Liver (tissue), 9 donors: Measurements from ENCODE around the gene LHFPL2. TPM values are rescaled to one million over a fixed set of nuclear protein-coding genes. Genes with fewer than 3 reads are reported as not detected.

ENCODE experiments used
- DNase-seq: peaks from one replicate; pipeline ENCODE4 v3.0.0-alpha.2; 2017; ENCODE audit warnings: low spot score
- H3K27ac ChIP-seq, 2 donors: one replicate each; pipeline ENCODE4 v1.7.0; 2013; ENCODE audit warnings: inconsistent platforms in 2 of 2, low read length in 2 of 2, control low read depth in 1 of 2, low read depth in 1 of 2, mild to moderate bottlenecking in 1 of 2
- H3K27me3 ChIP-seq, 4 donors: one replicate each; pipeline versions ENCODE4 v1.6.1 to v1.7.0; 2013; ENCODE audit warnings: low read length in 3 of 4, inconsistent platforms in 1 of 4, mild to moderate bottlenecking in 1 of 4, moderate library complexity in 1 of 4; ENCODE audit not compliant: control insufficient read depth in 4 of 4, insufficient read depth in 4 of 4
- H3K36me3 ChIP-seq, 4 donors: one replicate each; pipeline versions ENCODE4 v1.6.1 to v1.7.0; 2013; ENCODE audit warnings: low read length in 3 of 4, mild to moderate bottlenecking in 3 of 4, low read depth in 1 of 4, moderate library complexity in 1 of 4; ENCODE audit not compliant: control insufficient read depth in 4 of 4, insufficient read depth in 3 of 4
- H3K4me1 ChIP-seq, 4 donors: one replicate each; pipeline versions ENCODE4 v1.6.1 to v1.7.0; 2013; ENCODE audit warnings: low read length in 3 of 4, mild to moderate bottlenecking in 3 of 4, moderate library complexity in 1 of 4; ENCODE audit not compliant: control insufficient read depth in 4 of 4, insufficient read depth in 4 of 4
- H3K4me3 ChIP-seq, 3 donors: one replicate each; pipeline versions ENCODE4 v1.6.1 to v1.7.0; 2013; ENCODE audit warnings: low read length in 3 of 3, control low read depth in 1 of 3, low read depth in 1 of 3, mild to moderate bottlenecking in 1 of 3
- H3K9ac ChIP-seq, 2 donors: one replicate each; pipeline ENCODE4 v1.7.0; 2013; ENCODE audit warnings: low read length in 2 of 2, mild to moderate bottlenecking in 2 of 2, moderate library complexity in 2 of 2, control low read depth in 1 of 2, low read depth in 1 of 2
- H3K9me3 ChIP-seq, 4 donors: one replicate each; pipeline versions ENCODE4 v1.6.1 to v1.7.0; 2013; ENCODE audit warnings: low read length in 3 of 4; ENCODE audit not compliant: control insufficient read depth in 4 of 4
- ATF3 ChIP-seq: IDR thresholded peaks from 2 replicates; pipeline ENCODE4 v1.6.1; 2016; ENCODE audit warnings: antibody characterized with exemption
- CTCF ChIP-seq: fragments of 150-350 bp; IDR thresholded peaks from 2 replicates; pipeline ENCODE4 v1.5.1; 2017; ENCODE audit warnings: improper control_type of control experiment, low read depth, low read length; ENCODE audit not compliant: missing input control
- EGR1 ChIP-seq, 2 donors: IDR thresholded peaks; 2 replicates each; pipeline ENCODE4 v1.6.1; 2016 to 2018; ENCODE audit warnings: antibody characterized with exemption in 2 of 2, low read depth in 2 of 2
- FOXA1 ChIP-seq: IDR thresholded peaks from 2 replicates; pipeline ENCODE4 v1.6.1; 2016; ENCODE audit warnings: antibody characterized with exemption
- FOXA2 ChIP-seq: IDR thresholded peaks from 2 replicates; pipeline ENCODE4 v1.6.1; 2016; ENCODE audit warnings: antibody characterized with exemption
- GABPA ChIP-seq, 2 donors: IDR thresholded peaks in 1 of 2; conservative IDR thresholded peaks in 1 of 2; 2 replicates each; pipeline ENCODE4 v1.6.1; 2016; ENCODE audit warnings: antibody characterized with exemption in 2 of 2, mild to moderate bottlenecking in 1 of 2, moderate library complexity in 1 of 2
- HNF4A ChIP-seq, 2 donors: conservative IDR thresholded peaks; 2 replicates each; pipeline ENCODE4 v1.6.1; 2016; ENCODE audit warnings: antibody characterized with exemption in 2 of 2, mild to moderate bottlenecking in 2 of 2
- HNF4G ChIP-seq: IDR thresholded peaks from 2 replicates; pipeline ENCODE4 v1.6.1; 2016; ENCODE audit warnings: antibody characterized with exemption
- JUND ChIP-seq, 2 donors: IDR thresholded peaks; 2 replicates each; pipeline ENCODE4 v1.6.1; 2016; ENCODE audit warnings: antibody characterized with exemption in 2 of 2
- MAX ChIP-seq: IDR thresholded peaks from 2 replicates; pipeline ENCODE4 v1.6.1; 2016; ENCODE audit warnings: antibody characterized with exemption
- NR2F2 ChIP-seq: IDR thresholded peaks from 2 replicates; pipeline ENCODE4 v1.6.1; 2016; ENCODE audit warnings: antibody characterized with exemption
- RAD21 ChIP-seq, 2 donors: IDR thresholded peaks; 2 replicates each; pipeline ENCODE4 v1.6.1; 2016; ENCODE audit warnings: antibody characterized with exemption in 2 of 2, mild to moderate bottlenecking in 2 of 2
- REST ChIP-seq: IDR thresholded peaks from 2 replicates; pipeline ENCODE4 v1.6.1; 2016; ENCODE audit warnings: antibody characterized with exemption, mild to moderate bottlenecking
- RXRA ChIP-seq, 2 donors: IDR thresholded peaks; 2 replicates each; pipeline ENCODE4 v1.6.1; 2017 to 2018; ENCODE audit warnings: antibody characterized with exemption in 2 of 2, mild to moderate bottlenecking in 1 of 2
- SP1 ChIP-seq: IDR thresholded peaks from 2 replicates; pipeline ENCODE4 v1.6.1; 2018; ENCODE audit warnings: antibody characterized with exemption, mild to moderate bottlenecking
- TAF1 ChIP-seq: conservative IDR thresholded peaks from 2 replicates; pipeline ENCODE4 v1.6.1; 2016; ENCODE audit warnings: antibody characterized with exemption, mild to moderate bottlenecking
- YY1 ChIP-seq: IDR thresholded peaks from 2 replicates; pipeline ENCODE4 v1.6.1; 2016; ENCODE audit warnings: antibody characterized with exemption, mild to moderate bottlenecking
- ZBTB33 ChIP-seq: IDR thresholded peaks from 2 replicates; pipeline ENCODE4 v1.6.1; 2016; ENCODE audit warnings: antibody characterized with exemption
- WGBS: extraction: QIAGEN DNeasy Blood & Tissue Kit; methylation state at CpG from one replicate; pipeline ENCODE4 v1.1.7; 2013; 5-methylcytosine and 5-hydroxymethylcytosine counted together
- polyA plus RNA-seq, 2 donors: library from polyadenylated mRNA; stranded (reverse) in 1 of 2; unstranded in 1 of 2; fragments of 200-250 nt in 1 of 2; fragments of >200 nt in 1 of 2; fragmentation: Nextera tagmentation in 1 of 2; extraction: Ambion mirVana in 1 of 2; gene quantifications; one replicate each; pipeline versions ENCODE4 v1.2.1 to v1.2.3, GENCODE V29; 2013 to 2015
- total RNA-seq, 2 donors: library from RNA; depleted of rRNA; stranded (reverse); fragments of >200 nt; gene quantifications; one replicate each; pipeline ENCODE4 v1.2.3, GENCODE V29; 2014
- donor health status: healthy.
- donor health status: healthy.
- donor health status: healthy.
- donor health status: healthy.
- donor health status: healthy.

Gene LHFPL2
- total and polyA plus RNA-seq, 4 donors: 1.6 to 9.4 (median 5.6) TPM

- peaks cover 0 to 4% (median 1%) of the 10 kb centered on the region in 4 donors for H3K27me3 ChIP-seq
- DNase-seq: no peak
- H3K9me3 ChIP-seq: no peaks in the 10 kb centered on the region
- H3K36me3 ChIP-seq: no peaks in the 10 kb centered on the region
- H3K9ac ChIP-seq: no peak overlapping the region
- no peaks in the 10 kb centered on the region for H3K4me1 ChIP-seq
- no peak overlapping the region for H3K27ac ChIP-seq
- no peak for TF ChIP-seq TAF1
- TF ChIP-seq RXRA (IDR thresholded peaks at IDR 0.05): no peak
- no peak for TF ChIP-seq MAX
- no peak for TF ChIP-seq FOXA2
- no peak for TF ChIP-seq CTCF
- no peak for TF ChIP-seq FOXA1
- no peak for TF ChIP-seq NR2F2
- no peak for TF ChIP-seq HNF4G
- TF ChIP-seq ZBTB33: no peak
- no peak for TF ChIP-seq HNF4A (conservative IDR thresholded peaks at IDR 0.05)
- TF ChIP-seq EGR1 (IDR thresholded peaks at IDR 0.05; ENCODE audit: low read depth in 2 of 2): no peak
- TF ChIP-seq REST: no peak
- TF ChIP-seq RAD21 (IDR thresholded peaks at IDR 0.05): no peak
- TF ChIP-seq ATF3: no peak
- TF ChIP-seq YY1: no peak
- TF ChIP-seq JUND (IDR thresholded peaks at IDR 0.05): no peak
- WGBS: 72% methylated on average over 2 of the region's 2 CpGs
- no peak overlapping the region for H3K4me3 ChIP-seq
Measured at GRCh38 chr5:78563621-78564020, 85.0 kb downstream of the LHFPL2 start.

GRCh38 chr5:78562714-78563330 is 85.8 kb downstream of the LHFPL2 start:
- 93% methylated on average over 3 of the region's 3 CpGs for WGBS
- Histone ChIP-seq H3K4me3 (no peak overlapping the region), H3K36me3 (no peaks in the 10 kb centered on the region)
- TF ChIP-seq TAF1 (no peak), ZBTB33 (no peak), HNF4G (no peak), GABPA (IDR thresholded peaks at IDR 0.05 in 1 of 2, conservative IDR thresholded peaks at IDR 0.05 in 1 of 2) (no peak), RXRA (IDR thresholded peaks at IDR 0.05) (no peak), YY1 (no peak), SP1 (no peak), ATF3 (no peak), FOXA1 (no peak), JUND (IDR thresholded peaks at IDR 0.05) (no peak), HNF4A (conservative IDR thresholded peaks at IDR 0.05) (no peak), CTCF (no peak), EGR1 (IDR thresholded peaks at IDR 0.05; ENCODE audit: low read depth in 2 of 2) (no peak), RAD21 (IDR thresholded peaks at IDR 0.05) (no peak), MAX (no peak)

More at GRCh38 chr5:78562714-78563330, 85.8 kb downstream of the LHFPL2 start:
- peak; percentile 19 for DNase-seq
- Histone ChIP-seq H3K9me3 (no peaks in the 10 kb centered on the region), H3K9ac (no peak overlapping the region), H3K4me1 (no peaks in the 10 kb centered on the region), H3K27me3 (peaks cover 0 to 4% (median 1%) of the 10 kb centered on the region in 4 donors), H3K27ac (no peak overlapping the region)
